H1 (cell line): ENCODE measurements around the gene PCTP. TPM values are rescaled to one million over a fixed set of nuclear protein-coding genes. Genes with fewer than 3 reads are reported as not detected.

Source experiments
- CTCF ChIA-PET: fragments of 300-600 bp; sonication (Branson Sonifier 250); formaldehyde crosslinking; loops from one replicate; lab custom pipeline; 2021; ENCODE audit not compliant: partially characterized antibody; lab: Charles Lee
- POLR2A ChIA-PET: fragments of 300-600 bp; sonication (Branson Sonifier 250); formaldehyde crosslinking; loops from one replicate; lab custom pipeline; 2021; ENCODE audit warnings: inconsistent platforms; ENCODE audit not compliant: partially characterized antibody; lab: Charles Lee
- DNase-seq, 2 experiments: peaks; one replicate each; pipeline versions ENCODE4 v3.0.0 to v3.0.0-alpha.2; 2010 to 2022; ENCODE audit warnings: low spot score in 2 of 2, low read depth in 1 of 2, mixed read lengths in 1 of 2
- FAIRE-seq: peaks from 2 replicates; lab custom pipeline; 2011; peaks lifted over from hg19 to GRCh38; lab: Jason Lieb, UNC
- H2AFZ ChIP-seq: 2 replicates; pipeline ENCODE4 v1.8.1; 2012; ENCODE audit warnings: low read length, inconsistent platforms
- H2AK5ac ChIP-seq: 2 replicates; pipeline ENCODE4 v1.6.1; 2013; ENCODE audit warnings: low read depth, low read length
- H2BK120ac ChIP-seq: replicated peaks from 2 replicates; pipeline ENCODE3; 2013; ENCODE audit warnings: low read depth, low read length, inconsistent platforms
- H2BK12ac ChIP-seq: 2 replicates; pipeline ENCODE4 v1.6.1; 2013; ENCODE audit warnings: low read depth, low read length
- H2BK15ac ChIP-seq: 2 replicates; pipeline ENCODE4 v1.6.1; 2013; ENCODE audit warnings: low read length
- H2BK20ac ChIP-seq: 2 replicates; pipeline ENCODE4 v1.6.1; 2013; ENCODE audit warnings: low read length
- H2BK5ac ChIP-seq: 2 replicates; pipeline ENCODE4 v1.6.1; 2013; ENCODE audit warnings: low read depth, low read length
- H3K14ac ChIP-seq: 2 replicates; pipeline ENCODE4 v1.6.1; 2013; ENCODE audit warnings: inconsistent platforms; ENCODE audit not compliant: insufficient read length
- H3K18ac ChIP-seq: 2 replicates; pipeline ENCODE4 v1.6.1; 2013; ENCODE audit warnings: low read length; ENCODE audit errors: extremely low read depth
- H3K23ac ChIP-seq: 2 replicates; pipeline ENCODE4 v1.6.1; 2013; ENCODE audit warnings: inconsistent platforms; ENCODE audit not compliant: insufficient read length
- H3K23me2 ChIP-seq: 2 replicates; pipeline ENCODE4 v1.6.1; 2013; ENCODE audit warnings: low read depth, low read length
- H3K27ac ChIP-seq: 2 replicates; pipeline ENCODE4 v1.6.1; 2011; ENCODE audit warnings: low read depth, low read length, inconsistent platforms
- H3K27me3 ChIP-seq, 4 experiments: replicated peaks in 1 of 4; 1 replicate in 1 of 4; 2 replicates in 3 of 4; pipeline versions ENCODE4 v1.6.1 to v1.8.1; 2011 to 2013; ENCODE audit warnings: low read length in 3 of 4, mild to moderate bottlenecking in 3 of 4, inconsistent platforms in 2 of 4, mixed read lengths in 2 of 4, moderate library complexity in 1 of 4; ENCODE audit not compliant: control insufficient read depth in 3 of 4, insufficient read depth in 3 of 4; ENCODE audit errors: extremely low read depth in 1 of 4
- H3K36me3 ChIP-seq, 4 experiments: 2 replicates each; pipeline versions ENCODE4 v1.6.1 to v1.8.1; 2011 to 2013; ENCODE audit warnings: mild to moderate bottlenecking in 4 of 4, low read length in 3 of 4, moderate library complexity in 2 of 4, control low read depth in 1 of 4, inconsistent platforms in 1 of 4; ENCODE audit not compliant: insufficient read depth in 4 of 4, control insufficient read depth in 2 of 4
- H3K4ac ChIP-seq: replicated peaks from 2 replicates; pipeline ENCODE3; 2013; ENCODE audit warnings: low read length, low read depth, mixed read lengths, inconsistent platforms; ENCODE audit not compliant: insufficient read length
- H3K4me1 ChIP-seq, 4 experiments: replicated peaks in 1 of 4; 1 replicate in 1 of 4; 2 replicates in 3 of 4; pipeline versions ENCODE4 v1.6.1 to v1.8.1; 2011 to 2013; ENCODE audit warnings: low read length in 3 of 4, inconsistent platforms in 2 of 4, mixed read lengths in 1 of 4; ENCODE audit not compliant: insufficient read depth in 4 of 4, control insufficient read depth in 3 of 4
- H3K4me2 ChIP-seq, 2 experiments: 2 replicates each; pipeline versions ENCODE4 v1.6.1 to v1.8.1; 2011 to 2013; ENCODE audit warnings: low read depth in 2 of 2, low read length in 2 of 2, control low read depth in 1 of 2, inconsistent platforms in 1 of 2, mild to moderate bottlenecking in 1 of 2; ENCODE audit not compliant: insufficient read depth in 1 of 2
- H3K4me3 ChIP-seq, 4 experiments: fragments of 200-600, 300-600 bp in 1 of 4; sonication (generic), shearing (Covaris generic), sonication (Bioruptor Twin) in 1 of 4; 2 replicates each; pipeline versions ENCODE4 v1.5.1 to v1.8.1; 2011 to 2016; ENCODE audit warnings: low read length in 4 of 4, low read depth in 3 of 4, control low read depth in 2 of 4, inconsistent platforms in 2 of 4, mild to moderate bottlenecking in 2 of 4, mixed read lengths in 1 of 4, moderate library complexity in 1 of 4; ENCODE audit not compliant: insufficient read depth in 2 of 4; ENCODE audit errors: extremely low read depth in 1 of 4
- H3K56ac ChIP-seq: replicated peaks from 2 replicates; pipeline ENCODE3; 2013; ENCODE audit warnings: low read depth, mild to moderate bottlenecking, mixed read lengths, low read length, inconsistent platforms; ENCODE audit not compliant: insufficient read length
- H3K79me1 ChIP-seq: 2 replicates; pipeline ENCODE4 v1.6.1; 2013; ENCODE audit warnings: low read depth, low read length, control low read depth
- H3K79me2 ChIP-seq, 2 experiments: 2 replicates each; pipeline versions ENCODE4 v1.6.1 to v1.8.1; 2012 to 2013; ENCODE audit warnings: low read length in 2 of 2, mild to moderate bottlenecking in 2 of 2, inconsistent platforms in 1 of 2; ENCODE audit not compliant: insufficient read depth in 2 of 2, control insufficient read depth in 1 of 2
- H3K9ac ChIP-seq, 4 experiments: replicated peaks in 1 of 4; 1 replicate in 1 of 4; 2 replicates in 3 of 4; pipeline versions ENCODE4 v1.6.1 to v1.8.1; 2011 to 2013; ENCODE audit warnings: low read depth in 3 of 4, low read length in 3 of 4, control low read depth in 2 of 4, mild to moderate bottlenecking in 2 of 4, moderate library complexity in 2 of 4, inconsistent platforms in 1 of 4; ENCODE audit errors: extremely low read depth in 1 of 4
- H3K9me3 ChIP-seq, 2 experiments: 2 replicates each; pipeline versions ENCODE4 v1.6.1 to v1.8.1; 2012 to 2013; ENCODE audit warnings: mild to moderate bottlenecking in 2 of 2, moderate library complexity in 2 of 2, control low read depth in 1 of 2, inconsistent platforms in 1 of 2, low read depth in 1 of 2, low read length in 1 of 2, mixed read lengths in 1 of 2; ENCODE audit not compliant: insufficient read depth in 2 of 2
- H4K20me1 ChIP-seq, 2 experiments: replicated peaks in 1 of 2; 2 replicates each; pipeline versions ENCODE3 to v1.8.1; 2011 to 2013; ENCODE audit warnings: inconsistent platforms in 2 of 2, low read length in 2 of 2, mild to moderate bottlenecking in 1 of 2; ENCODE audit not compliant: insufficient read depth in 2 of 2, control insufficient read depth in 1 of 2
- H4K5ac ChIP-seq: 2 replicates; pipeline ENCODE4 v1.6.1; 2013; ENCODE audit warnings: low read length, low read depth, mixed read lengths, inconsistent platforms; ENCODE audit not compliant: insufficient read length
- H4K8ac ChIP-seq: 2 replicates; pipeline ENCODE4 v1.8.0; 2013; ENCODE audit warnings: mild to moderate bottlenecking, moderate library complexity, low read length, inconsistent platforms; ENCODE audit not compliant: insufficient read depth; ENCODE audit errors: extremely low read depth
- H4K91ac ChIP-seq: replicated peaks from 2 replicates; pipeline ENCODE3; 2013; ENCODE audit warnings: low read length, mixed read lengths, inconsistent platforms; ENCODE audit not compliant: insufficient read length
- ATF3 ChIP-seq: IDR thresholded peaks from 2 replicates; pipeline ENCODE4 v1.6.1; 2011; ENCODE audit warnings: low read depth, mild to moderate bottlenecking, low read length; ENCODE audit not compliant: insufficient read depth
- BACH1 ChIP-seq: IDR thresholded peaks from 2 replicates; pipeline ENCODE4 v1.6.1; 2012; ENCODE audit warnings: low read length, improper control_type of control experiment
- CBX5 ChIP-seq: fragments of 300-800, 300-1000 bp; sonication (generic); IDR thresholded peaks from 2 replicates; pipeline ENCODE4 v1.7.1; 2016; ENCODE audit warnings: antibody characterized with exemption, low read length, low read depth
- CBX8 ChIP-seq: fragments of 300-800, 300-1000 bp; sonication (generic); IDR thresholded peaks from 2 replicates; pipeline ENCODE4 v1.7.1; 2016; ENCODE audit warnings: low read depth, low read length, borderline replicate concordance
- CTBP2 ChIP-seq: IDR thresholded peaks from 2 replicates; pipeline ENCODE4 v1.7.0; 2011; ENCODE audit warnings: borderline replicate concordance, mild to moderate bottlenecking, moderate library complexity, mixed read lengths, low read length; ENCODE audit not compliant: insufficient read depth, insufficient read length
- KDM5A ChIP-seq: fragments of 200-600 bp; IDR thresholded peaks from 2 replicates; pipeline ENCODE4 v1.7.1; 2012; ENCODE audit warnings: mild to moderate bottlenecking, low read length, inconsistent platforms, mixed read lengths
- POLR2AphosphoS5 ChIP-seq: IDR thresholded peaks from 2 replicates; pipeline ENCODE4 v1.6.1; 2011; ENCODE audit warnings: low read depth, low read length
- RFX5 ChIP-seq: IDR thresholded peaks from 2 replicates; pipeline ENCODE4 v1.6.1; 2011; ENCODE audit warnings: low read depth, low read length, improper control_type of control experiment, borderline replicate concordance
- SIRT6 ChIP-seq: IDR thresholded peaks from one replicate; pipeline ENCODE4 v1.7.1; 2012; ENCODE audit warnings: low read length, inconsistent platforms
- SP4 ChIP-seq: IDR thresholded peaks from 2 replicates; pipeline ENCODE4 v1.6.1; 2012; ENCODE audit warnings: low read length, inconsistent platforms
- TAF7 ChIP-seq: optimal IDR thresholded peaks from 2 replicates; pipeline ENCODE3; 2011; ENCODE audit warnings: low read depth, mild to moderate bottlenecking, inconsistent platforms, low read length, moderate library complexity, borderline replicate concordance
- ZNF274 ChIP-seq: IDR thresholded peaks from 2 replicates; pipeline ENCODE4 v1.7.0; 2012; ENCODE audit warnings: low read length, borderline replicate concordance; ENCODE audit errors: extremely low read depth
- WGBS, 2 experiments: shearing (Covaris generic) in 1 of 2; methylation state at CpG; one replicate each; pipeline versions ENCODE4 v1.1.6 to v1.1.7; 2013 to 2015; ENCODE audit warnings: low lambda C conversion rate in 2 of 2, mixed read lengths in 2 of 2, inconsistent platforms in 1 of 2, low coverage in 1 of 2, missing lambda C conversion rate in 1 of 2; ENCODE audit not compliant: insufficient replicate concordance in 2 of 2, insufficient coverage in 1 of 2, insufficient read length in 1 of 2; ENCODE audit errors: extremely low coverage in 1 of 2, missing lambda C conversion rate in 1 of 2; 5-methylcytosine and 5-hydroxymethylcytosine counted together
- polyA plus RNA-seq, 7 experiments: library from polyadenylated mRNA; depleted of rRNA in 3 of 7; stranded (reverse) in 5 of 7; unstranded in 2 of 7; fragments of >200 nt in 5 of 7; fragments of 200-250 nt in 2 of 7; gene quantifications; 1 replicate in 5 of 7; 2 replicates in 1 of 7; 4 replicates in 1 of 7; pipeline versions ENCODE4 v1.2.1 to v1.2.3, GENCODE V29; 2011 to 2013; ENCODE audit warnings: missing spikeins in 2 of 7, mixed read lengths in 2 of 7
- total RNA-seq: library from RNA; stranded (reverse); fragmentation: NEBNext Ultra II Directional; extraction: Animal tissue kit (Norgen Biotek cat#: 25700); gene quantifications from 2 replicates; pipeline ENCODE4 v1.2.1, GENCODE V29; 2021

Gene PCTP
- total and polyA plus RNA-seq, 2 of the 8 experiments (the other 6 are each of a cell fraction or from before 2014, with no cell fraction given), result 14.1 to 14.6 TPM

GRCh38 chr17:55740511-55741355, 10.1 kb upstream of the PCTP start:
- Histone ChIP-seq H2AFZ (peak overlapping the region; percentile 66; the same call in 1 of the 2 replicates), H3K9me3 (no peaks in the 10 kb centered on the region), H3K4me2 (no peak overlapping the region), H3K79me1 (no peaks in the 10 kb centered on the region), H3K23ac (no peak overlapping the region), H4K8ac (no peak overlapping the region), H2AK5ac (no peak overlapping the region), H3K14ac (no peak overlapping the region), H2BK20ac (no peak overlapping the region), H3K79me2 (no peaks in the 10 kb centered on the region), H4K5ac (no peak overlapping the region), H2BK5ac (no peak overlapping the region), H2BK15ac (no peak overlapping the region), H3K36me3 (no peaks in the 10 kb centered on the region), H4K91ac (no peak overlapping the region), H3K18ac (no peak overlapping the region), H3K23me2 (no peaks in the 10 kb centered on the region), H3K9ac (no peak overlapping the region), H2BK120ac (no peak overlapping the region), H3K56ac (no peak overlapping the region), H3K27ac (no peak overlapping the region), H3K27me3 (no peaks in the 10 kb centered on the region), H4K20me1 (no peaks in the 10 kb centered on the region), H3K4ac (no peak overlapping the region), H3K4me3 (no peak overlapping the region), H3K4me1 (no peaks in the 10 kb centered on the region), H2BK12ac (no peak overlapping the region)
- CTCF ChIA-PET, result interaction anchor here (1.8 to 2.4 kb wide), 5 partner anchors 8 to 30 kb away, joined by 4 to 10 read pairs (median 7); partner anchors contain the start of gene PCTP
- POLR2A ChIA-PET, result no interaction called here
- DNase-seq, result no peak
- WGBS, 2 experiments, result 91% methylated on average over 10 of the region's 10 CpGs; no CpG with 5 or more reads in 1 of the 2 experiments
- no peak for FAIRE-seq
- TF ChIP-seq RFX5 (no peak), ATF3 (no peak), BACH1 (no peak), ZNF274 (no peak), POLR2AphosphoS5 (no peak), KDM5A (no peak), CBX8 (no peak), SP4 (no peak), CBX5 (no peak), SIRT6 (no peak), TAF7 (no peak), CTBP2 (no peak)
